ENCODE results near the gene CSH2. TPM values are rescaled to one million over a fixed set of nuclear protein-coding genes. Genes with fewer than 3 reads are reported as not detected.
A peak's percentile ranks its signal among the peaks of the same experiment; 100 is the strongest.
"Not testable (repeated sequence)": the region's sequence is repeated elsewhere in the genome, so short reads cannot be mapped to it uniquely, and the experiment has no call there.

CSH2 gene
- total RNA-seq, 1 experiment from 2014 or later: not detected

- Histone ChIP-seq H3K4me3 (ENCODE audit: low read depth, low read length, poor library complexity, severe bottlenecking) (no peak overlapping the region), H3K4me1 (ENCODE audit: insufficient read depth, low read length, poor library complexity, severe bottlenecking) (no peaks in the 10 kb centered on the region), H3K27ac (ENCODE audit: low read depth, low read length, poor library complexity, severe bottlenecking) (no peak overlapping the region), H3K36me3 (ENCODE audit: insufficient read depth, low read length, poor library complexity, severe bottlenecking) (no peaks in the 10 kb centered on the region), H3K9me3 (ENCODE audit: low read depth, low read length, poor library complexity, severe bottlenecking) (no peaks in the 10 kb centered on the region), H3K27me3 (replicated peaks; ENCODE audit: insufficient read depth, low read depth, low read length, poor library complexity) (no peaks in the 10 kb centered on the region)
- POLR2A ChIA-PET (ENCODE audit: low non-redundant PET): no interaction called here
- no peak for DNase-seq (ENCODE audit: low spot score)
- TF ChIP-seq EZH2 (IDR thresholded peaks at IDR 0.05; ENCODE audit: borderline replicate concordance, low read depth, low read length, poor library complexity, severe bottlenecking): no peak
- TF ChIP-seq, protein P1, sequence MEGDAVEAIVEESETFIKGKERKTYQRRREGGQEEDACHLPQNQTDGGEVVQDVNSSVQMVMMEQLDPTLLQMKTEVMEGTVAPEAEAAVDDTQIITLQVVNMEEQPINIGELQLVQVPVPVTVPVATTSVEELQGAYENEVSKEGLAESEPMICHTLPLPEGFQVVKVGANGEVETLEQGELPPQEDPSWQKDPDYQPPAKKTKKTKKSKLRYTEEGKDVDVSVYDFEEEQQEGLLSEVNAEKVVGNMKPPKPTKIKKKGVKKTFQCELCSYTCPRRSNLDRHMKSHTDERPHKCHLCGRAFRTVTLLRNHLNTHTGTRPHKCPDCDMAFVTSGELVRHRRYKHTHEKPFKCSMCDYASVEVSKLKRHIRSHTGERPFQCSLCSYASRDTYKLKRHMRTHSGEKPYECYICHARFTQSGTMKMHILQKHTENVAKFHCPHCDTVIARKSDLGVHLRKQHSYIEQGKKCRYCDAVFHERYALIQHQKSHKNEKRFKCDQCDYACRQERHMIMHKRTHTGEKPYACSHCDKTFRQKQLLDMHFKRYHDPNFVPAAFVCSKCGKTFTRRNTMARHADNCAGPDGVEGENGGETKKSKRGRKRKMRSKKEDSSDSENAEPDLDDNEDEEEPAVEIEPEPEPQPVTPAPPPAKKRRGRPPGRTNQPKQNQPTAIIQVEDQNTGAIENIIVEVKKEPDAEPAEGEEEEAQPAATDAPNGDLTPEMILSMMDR (conservative IDR thresholded peaks at IDR 0.05; ENCODE audit: low read depth, low read length): no peak
- no TSS peak for BruUV-seq (replicated peaks)
- CTCF ChIA-PET: no interaction called here
- intact Hi-C loops (cut with micrococcal nuclease; ENCODE audit: unreplicated experiment): loop anchor here (5.0 to 10.0 kb wide), 3 partner anchors 111 to 368 kb away; partner anchors contain the start of gene ERN1
These were observed 43.2 kb upstream of the CSH2 start for GRCh38 chr17:63916566-63917185.

DNA sequence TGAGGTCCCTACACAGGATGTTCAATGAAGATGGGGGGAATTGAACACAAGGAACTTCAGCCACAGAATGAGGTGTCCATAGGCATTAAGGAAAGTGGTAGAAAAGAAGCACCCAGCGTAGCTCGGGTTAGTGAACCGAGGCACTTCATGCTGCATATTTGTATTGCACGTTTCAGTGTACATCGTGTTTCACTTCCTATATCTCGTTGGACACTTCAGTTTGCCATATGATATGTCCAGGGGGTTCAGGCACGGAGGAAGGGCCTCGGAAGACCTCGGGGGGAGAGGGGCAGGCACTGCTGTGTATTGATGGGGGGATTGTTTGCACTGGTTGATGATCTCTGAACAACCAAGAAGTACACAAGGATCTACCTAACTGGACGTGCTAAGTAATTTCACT is 42.3 kb upstream of the CSH2 start:
- H3K9me3 ChIP-seq (ENCODE audit: low read depth, low read length, poor library complexity, severe bottlenecking); BruUV-seq (replicated peaks); H3K27me3 ChIP-seq (replicated peaks; ENCODE audit: insufficient read depth, low read depth, low read length, poor library complexity); CTCF ChIA-PET; H3K4me1 ChIP-seq (ENCODE audit: insufficient read depth, low read length, poor library complexity, severe bottlenecking); H3K27ac ChIP-seq (ENCODE audit: low read depth, low read length, poor library complexity, severe bottlenecking); H3K36me3 ChIP-seq (ENCODE audit: insufficient read depth, low read length, poor library complexity, severe bottlenecking); H3K4me3 ChIP-seq (ENCODE audit: low read depth, low read length, poor library complexity, severe bottlenecking); DNase-seq (ENCODE audit: low spot score); POLR2A ChIA-PET (ENCODE audit: low non-redundant PET): not testable (repeated sequence)
- intact Hi-C loops (cut with micrococcal nuclease; ENCODE audit: unreplicated experiment): loop anchor here (5.0 to 10.0 kb wide), 3 partner anchors 112 to 369 kb away; partner anchors contain the start of gene ERN1

- H3K27me3 ChIP-seq (replicated peaks; ENCODE audit: insufficient read depth, low read depth, low read length, poor library complexity): no peaks in the 10 kb centered on the region
- H3K27ac ChIP-seq (ENCODE audit: low read depth, low read length, poor library complexity, severe bottlenecking): no peak overlapping the region
- no peak for DNase-seq (ENCODE audit: low spot score)
- ChIA-PET POLR2A (ENCODE audit: low non-redundant PET) (no interaction called here), CTCF (interaction anchor here (0.6 kb wide), 1 partner anchor 254 kb away, joined by 5 read pairs; no protein-coding TSS in a partner anchor)
- no peak overlapping the region for H3K4me3 ChIP-seq (ENCODE audit: low read depth, low read length, poor library complexity, severe bottlenecking)
- no peaks in the 10 kb centered on the region for H3K9me3 ChIP-seq (ENCODE audit: low read depth, low read length, poor library complexity, severe bottlenecking)
- H3K36me3 ChIP-seq (ENCODE audit: insufficient read depth, low read length, poor library complexity, severe bottlenecking): no peaks in the 10 kb centered on the region
- H3K4me1 ChIP-seq (ENCODE audit: insufficient read depth, low read length, poor library complexity, severe bottlenecking): no peaks in the 10 kb centered on the region
- BruUV-seq (replicated peaks): no TSS peak
- no peak for TF ChIP-seq EZH2 (IDR thresholded peaks at IDR 0.05; ENCODE audit: borderline replicate concordance, low read depth, low read length, poor library complexity, severe bottlenecking)
- TF ChIP-seq, protein P1 (conservative IDR thresholded peaks at IDR 0.05; ENCODE audit: low read depth, low read length): no peak
- intact Hi-C loops (cut with micrococcal nuclease; ENCODE audit: unreplicated experiment): loop anchor here (10.0 kb wide), 1 partner anchor 370 kb away; no protein-coding TSS in a partner anchor
These were observed 41.0 kb upstream of the CSH2 start for GRCh38 chr17:63914471-63914870.

DNA sequence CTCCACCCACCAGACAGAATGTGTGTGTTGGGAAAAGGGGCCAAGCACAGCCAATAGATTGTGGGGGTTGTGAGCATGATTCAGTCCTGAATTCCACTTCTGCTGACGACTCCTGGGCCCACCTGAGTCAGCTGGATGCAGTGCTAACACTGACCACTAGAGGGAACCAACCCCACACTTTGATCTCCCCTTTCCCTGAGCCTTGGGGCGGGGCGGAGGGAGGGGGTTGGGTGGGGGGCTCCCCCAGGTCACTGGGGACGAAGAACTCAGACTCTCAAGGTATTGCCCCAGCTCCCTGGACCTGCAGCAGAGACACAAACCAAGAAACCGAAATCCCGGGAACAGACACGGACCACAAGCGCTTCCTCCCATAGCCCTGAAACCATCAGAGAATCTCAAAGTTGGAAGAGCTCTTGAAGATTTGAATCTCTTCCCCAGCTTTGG is 38.2 kb upstream of the CSH2 start:
- H3K4me3 ChIP-seq (ENCODE audit: low read depth, low read length, poor library complexity, severe bottlenecking): no peak overlapping the region
- H3K9me3 ChIP-seq (ENCODE audit: low read depth, low read length, poor library complexity, severe bottlenecking): no peaks in the 10 kb centered on the region
- no TSS peak for BruUV-seq (replicated peaks)
- no peak overlapping the region for H3K27ac ChIP-seq (ENCODE audit: low read depth, low read length, poor library complexity, severe bottlenecking)
- ChIA-PET POLR2A (ENCODE audit: low non-redundant PET) (no interaction called here), CTCF (interaction anchor here (0.6 to 2.0 kb wide), 7 partner anchors 114 to 507 kb away, joined by 3 to 9 read pairs (median 4); no protein-coding TSS in a partner anchor)
- H3K27me3 ChIP-seq (replicated peaks; ENCODE audit: insufficient read depth, low read depth, low read length, poor library complexity): no peaks in the 10 kb centered on the region
- intact Hi-C loops (cut with micrococcal nuclease; ENCODE audit: unreplicated experiment): loop anchor here (10.0 kb wide), 1 partner anchor 373 kb away; no protein-coding TSS in a partner anchor
- H3K4me1 ChIP-seq (ENCODE audit: insufficient read depth, low read length, poor library complexity, severe bottlenecking): no peaks in the 10 kb centered on the region
- TF ChIP-seq, protein P1 (conservative IDR thresholded peaks at IDR 0.05; ENCODE audit: low read depth, low read length): peak; percentile 60
- no peak for TF ChIP-seq EZH2 (IDR thresholded peaks at IDR 0.05; ENCODE audit: borderline replicate concordance, low read depth, low read length, poor library complexity, severe bottlenecking)
- peak; percentile 36 for DNase-seq (ENCODE audit: low spot score)
- no peaks in the 10 kb centered on the region for H3K36me3 ChIP-seq (ENCODE audit: insufficient read depth, low read length, poor library complexity, severe bottlenecking)
